Epidermal melanocyte (primary cell): ENCODE results near the gene LRRC1.

Source experiments
- DNase-seq: peaks from one replicate; pipeline ENCODE4 v3.0.0; 2011; ENCODE audit warnings: low spot score; ENCODE audit not compliant: insufficient read length

The LRRC1 gene

DNA sequence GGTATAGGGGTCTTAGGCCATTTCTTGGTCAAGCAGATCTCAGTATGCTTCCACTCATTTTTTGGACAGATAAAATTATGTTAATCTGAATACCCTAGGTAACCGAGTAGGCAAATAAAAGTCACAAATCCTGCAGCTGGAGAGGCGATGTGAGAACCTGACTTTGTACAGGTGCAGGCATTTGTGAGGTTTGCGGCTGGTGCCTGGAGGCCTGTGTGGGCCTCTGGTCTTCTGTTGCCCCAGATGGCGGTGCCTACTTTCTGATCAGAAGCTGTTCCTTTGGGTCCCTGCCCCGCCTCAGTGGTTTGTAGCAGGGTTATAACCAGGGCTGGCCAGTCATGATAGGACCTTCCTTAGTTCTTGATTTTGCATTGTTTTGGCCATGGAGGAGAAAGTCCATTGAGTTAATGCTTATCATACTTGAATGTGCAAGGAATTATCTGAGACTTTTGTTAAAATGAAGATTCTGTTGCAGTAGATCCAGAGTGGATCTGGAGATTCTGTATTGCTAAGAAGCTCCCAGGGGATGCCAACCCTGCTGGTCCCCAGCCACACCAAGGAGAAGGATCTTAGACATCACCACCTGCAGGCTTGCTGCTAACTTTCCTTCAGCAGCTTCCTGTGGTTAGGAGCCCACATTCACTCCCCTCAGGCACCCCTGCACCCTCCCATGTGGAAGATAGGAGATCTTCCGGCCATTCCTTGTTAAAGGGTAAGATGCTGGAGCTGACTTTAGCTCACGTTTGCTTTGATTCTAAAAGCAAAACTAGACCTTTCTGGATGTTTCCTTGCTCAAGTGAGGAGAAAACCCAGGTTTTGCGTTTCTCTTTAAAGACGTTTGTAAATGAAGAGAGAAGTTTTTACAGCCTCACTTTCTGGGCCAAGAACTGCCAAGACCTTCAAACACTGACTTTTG, 50.7 kb downstream of the LRRC1 start:
- DNase-seq = no peak

DNA sequence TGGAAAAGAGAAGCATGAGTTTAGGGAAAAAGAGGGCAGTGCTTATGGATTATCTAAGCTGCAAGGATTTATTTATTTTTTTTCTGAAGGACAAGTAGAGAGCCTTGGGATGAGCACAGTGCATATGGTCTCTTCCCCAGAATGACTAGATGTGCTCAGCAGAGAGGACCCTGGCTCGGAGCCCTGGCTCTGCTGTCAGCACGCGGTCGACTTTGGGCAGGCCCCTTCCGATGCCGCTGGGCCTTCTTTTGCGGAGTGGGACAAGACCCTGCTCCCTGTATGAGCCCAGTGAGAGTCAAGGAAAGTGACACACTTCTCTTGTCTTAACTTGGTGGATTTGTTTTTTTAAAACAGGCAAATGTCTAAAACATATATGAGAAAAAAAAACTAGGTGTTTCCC, 51.4 kb downstream of the LRRC1 start:
- no peak for DNase-seq

DNA sequence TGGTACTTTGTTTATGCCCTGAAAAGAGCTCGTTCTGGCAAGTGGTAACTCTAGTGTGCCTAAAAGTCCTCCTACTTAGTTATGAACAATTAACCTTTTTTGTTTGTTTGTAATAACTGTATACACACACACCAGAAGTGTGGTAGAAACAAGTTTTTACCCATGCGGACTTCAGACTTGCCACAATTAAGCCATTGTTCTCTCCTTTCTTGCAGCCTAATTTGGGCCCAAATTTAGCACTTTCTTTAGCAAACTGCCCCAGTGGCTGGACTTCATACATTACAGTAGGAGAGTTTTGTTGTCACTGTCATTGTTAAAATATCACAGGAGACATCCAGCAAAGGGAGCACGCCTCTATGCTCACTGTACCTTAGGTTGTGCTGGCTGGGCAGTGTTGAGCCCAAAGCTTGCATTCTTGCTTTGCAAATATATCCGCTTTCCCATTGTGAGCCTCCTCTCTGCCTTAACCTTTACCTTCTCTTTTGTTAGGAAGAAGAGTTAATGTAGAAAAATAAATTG, 53.0 kb downstream of the LRRC1 start:
- DNase-seq = no peak

DNA sequence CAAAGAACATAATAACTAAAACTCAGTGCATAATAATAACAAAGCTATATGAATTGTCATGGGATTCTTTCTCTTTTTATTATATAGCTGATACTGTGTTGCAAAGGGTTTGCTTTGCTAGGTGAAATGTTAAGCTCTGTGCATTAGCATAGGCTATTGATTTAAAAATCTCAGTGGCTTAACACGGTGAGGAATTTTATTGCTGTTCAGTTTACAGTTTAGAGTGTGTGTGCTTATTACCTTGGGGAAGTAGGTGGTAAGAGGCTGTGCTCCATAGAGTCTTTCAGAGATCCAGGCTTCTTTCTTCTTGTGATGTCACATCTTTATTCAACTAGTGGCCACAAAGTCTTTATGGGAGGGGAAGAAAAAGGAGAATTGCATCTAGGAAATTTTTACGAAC, 55.7 kb downstream of the LRRC1 start:
- no peak for DNase-seq

DNA sequence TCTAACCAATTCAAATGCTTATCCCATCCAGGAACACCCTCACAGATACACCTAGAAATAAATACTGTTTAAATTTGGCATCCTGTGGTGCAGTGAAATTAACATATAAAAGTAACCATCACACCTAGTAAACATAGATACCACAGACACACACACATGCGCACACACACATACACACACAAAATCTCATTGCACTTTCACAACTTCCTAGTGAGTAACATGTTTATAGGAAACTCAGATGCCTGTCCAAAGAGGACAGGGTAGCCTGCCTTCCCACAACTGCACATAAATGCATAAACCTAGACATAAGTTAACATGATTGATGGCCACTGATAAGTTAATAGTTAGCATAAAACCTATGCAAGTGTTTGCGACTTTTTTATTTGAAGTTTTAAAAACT, 56.8 kb downstream of the LRRC1 start:
- no peak for DNase-seq

DNA sequence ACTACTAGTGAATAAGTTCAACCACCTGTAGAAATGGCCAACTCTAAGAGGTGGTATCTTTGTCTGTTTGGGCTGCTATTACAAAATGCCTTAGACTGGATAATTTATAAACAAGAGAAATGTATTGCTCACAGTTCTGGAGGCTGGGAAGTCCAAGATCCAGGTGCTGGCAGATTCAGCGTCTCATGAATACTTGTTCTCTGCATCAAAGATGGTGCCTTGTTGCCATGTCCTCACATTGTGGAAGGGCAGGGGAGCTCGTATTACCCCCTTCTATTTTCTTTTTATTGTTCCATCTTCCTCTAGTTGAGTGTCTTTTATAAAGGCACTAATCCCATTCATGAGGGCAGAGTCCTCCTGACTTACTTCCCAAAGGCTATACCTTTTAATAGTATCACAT, 58.0 kb downstream of the LRRC1 start:
- no peak for DNase-seq

DNA sequence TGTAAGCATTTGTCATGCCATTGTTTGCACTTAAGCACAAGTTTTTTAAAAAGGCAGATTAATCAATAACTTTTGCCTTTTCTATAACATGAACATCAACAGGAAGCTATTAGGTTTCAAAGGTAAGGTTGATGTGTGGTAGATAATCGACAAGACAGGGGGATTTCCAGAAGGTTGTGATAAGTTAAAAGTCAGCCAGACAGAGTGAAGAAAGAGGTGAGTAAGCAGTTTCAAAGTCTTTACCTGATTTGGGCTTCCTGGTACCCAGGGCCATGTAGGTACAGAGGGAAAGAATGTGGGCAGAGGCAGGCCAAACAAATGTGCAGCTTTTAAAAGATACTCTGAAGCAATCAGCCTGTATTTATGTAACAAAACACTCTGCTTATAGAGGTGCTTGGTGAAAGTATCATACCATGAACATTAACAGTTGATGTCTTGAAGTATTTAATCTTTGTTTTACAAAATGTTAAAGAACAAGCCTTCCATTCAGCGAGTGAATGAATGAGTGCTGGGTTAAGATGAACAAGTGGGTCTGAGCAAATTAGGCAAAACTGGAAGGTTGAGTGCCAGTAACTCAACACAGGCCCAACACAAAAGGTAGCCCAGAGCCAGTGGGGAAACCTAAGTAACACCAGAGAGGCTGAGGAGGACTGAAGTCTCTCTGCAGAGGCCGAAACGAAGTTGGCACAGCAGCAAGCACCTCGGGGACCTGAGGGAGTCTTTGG, 60.2 kb downstream of the LRRC1 start:
- no peak for DNase-seq

DNA sequence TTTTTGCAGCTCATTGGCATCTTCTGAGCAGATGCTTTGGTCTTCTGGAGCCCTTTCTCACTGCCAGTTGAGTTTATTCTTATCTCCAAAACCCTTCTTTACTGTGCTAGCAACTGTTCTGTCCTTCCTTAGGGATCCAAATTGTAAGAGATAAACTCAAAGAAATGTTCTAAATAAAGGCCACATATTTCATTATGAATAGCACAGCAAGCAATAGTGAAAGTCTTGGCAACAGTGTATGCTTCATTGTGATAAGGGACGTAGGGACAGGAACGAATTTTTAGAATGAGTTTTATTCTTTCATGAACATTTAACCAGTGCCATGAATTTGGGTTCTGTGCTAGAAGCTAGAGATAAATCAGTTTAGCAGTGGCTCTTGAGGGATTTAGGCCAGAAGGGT, 61.1 kb downstream of the LRRC1 start:
- no peak for DNase-seq

DNA sequence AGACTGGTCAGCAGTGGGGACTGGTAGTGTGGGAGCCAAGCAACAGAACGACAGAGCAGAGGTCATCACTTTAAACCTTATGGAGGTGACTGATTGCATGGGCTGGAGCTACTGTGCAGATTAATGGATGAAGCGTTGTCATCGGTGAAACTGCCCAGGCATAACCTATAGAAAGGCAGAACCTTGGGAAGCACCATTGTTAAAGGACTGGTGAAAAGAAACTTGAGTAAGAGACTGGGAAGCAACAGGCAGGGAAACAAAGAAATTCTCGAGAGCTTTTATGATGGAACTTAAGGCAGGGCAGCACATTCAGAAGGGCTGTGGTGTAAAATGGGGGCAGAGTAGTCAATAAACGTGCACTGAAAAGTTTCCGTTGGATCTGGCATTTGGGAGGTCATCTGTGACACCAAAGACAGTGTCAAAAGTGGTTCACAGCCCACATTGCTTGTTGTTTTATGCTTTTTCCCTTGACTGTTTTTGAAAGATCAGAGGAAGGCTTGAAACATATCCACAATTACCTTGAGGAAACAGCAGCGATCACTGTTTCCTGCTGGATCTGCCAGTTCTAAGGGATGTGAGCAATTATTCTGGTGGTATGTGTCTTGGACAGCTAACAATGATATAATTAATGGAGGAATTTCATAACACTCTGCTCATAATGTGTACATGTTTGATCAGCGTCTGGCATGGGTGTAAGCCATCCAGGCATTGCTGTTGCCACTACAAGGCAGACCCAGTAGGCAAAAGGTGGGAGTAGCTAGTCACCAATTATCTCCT, 62.7 kb downstream of the LRRC1 start:
- no peak for DNase-seq

DNA sequence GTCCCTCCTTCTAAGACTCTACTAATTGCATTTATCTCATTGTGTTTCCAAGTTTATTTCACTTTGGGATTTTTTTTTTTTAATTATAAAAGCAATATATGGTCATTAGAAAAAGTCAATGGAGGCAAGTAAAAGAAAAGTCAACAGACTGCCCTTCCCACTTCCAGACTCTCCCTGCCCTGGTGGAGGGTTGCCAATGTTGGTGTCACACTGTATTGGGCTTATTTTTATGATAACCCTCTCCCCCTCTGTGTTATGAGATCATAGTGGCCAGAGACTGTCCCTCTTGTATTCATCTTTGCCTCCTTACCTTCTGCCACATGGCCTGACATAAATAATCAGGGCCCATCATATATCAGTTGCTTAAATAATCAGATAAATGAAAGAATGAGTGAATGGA, 63.4 kb downstream of the LRRC1 start:
- no peak for DNase-seq

DNA sequence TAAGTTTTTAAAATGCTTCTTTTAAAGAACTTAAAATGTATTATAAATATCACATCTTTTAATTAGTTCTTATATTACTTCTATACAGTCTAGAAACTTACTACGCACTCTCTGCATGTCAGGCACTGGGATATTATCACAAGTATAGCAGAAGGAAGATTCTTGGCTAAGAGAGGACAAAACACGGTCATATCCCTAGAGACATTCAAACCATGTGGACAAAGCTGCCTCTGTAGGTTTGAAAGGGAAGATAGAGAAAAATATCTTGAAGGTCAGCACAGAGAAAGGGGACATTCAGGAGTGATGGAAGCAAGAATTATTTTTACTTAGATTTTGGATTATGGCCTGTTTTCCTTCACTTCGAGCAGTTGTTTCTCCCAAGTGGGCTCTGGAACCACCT, 64.1 kb downstream of the LRRC1 start:
- DNase-seq = no peak

DNA sequence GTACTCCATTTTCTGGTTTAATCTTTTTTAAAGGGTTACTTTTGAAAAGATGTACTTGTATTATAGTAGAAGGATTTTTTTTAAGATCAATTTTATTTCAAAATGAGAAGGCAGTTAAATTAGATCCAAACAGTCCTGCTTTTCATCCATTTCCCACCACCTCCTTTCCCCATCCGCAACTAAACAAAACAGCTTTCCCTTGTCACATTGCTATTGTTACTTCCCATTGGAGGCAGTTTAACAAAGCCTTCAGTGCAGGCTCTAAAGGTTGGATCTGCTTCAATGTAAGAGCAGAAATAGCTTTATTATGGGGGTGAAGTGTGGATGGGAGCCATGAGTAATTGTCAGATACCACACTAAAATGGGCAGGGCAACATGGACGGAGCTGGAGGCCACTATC, 65.7 kb downstream of the LRRC1 start:
- DNase-seq = no peak

DNA sequence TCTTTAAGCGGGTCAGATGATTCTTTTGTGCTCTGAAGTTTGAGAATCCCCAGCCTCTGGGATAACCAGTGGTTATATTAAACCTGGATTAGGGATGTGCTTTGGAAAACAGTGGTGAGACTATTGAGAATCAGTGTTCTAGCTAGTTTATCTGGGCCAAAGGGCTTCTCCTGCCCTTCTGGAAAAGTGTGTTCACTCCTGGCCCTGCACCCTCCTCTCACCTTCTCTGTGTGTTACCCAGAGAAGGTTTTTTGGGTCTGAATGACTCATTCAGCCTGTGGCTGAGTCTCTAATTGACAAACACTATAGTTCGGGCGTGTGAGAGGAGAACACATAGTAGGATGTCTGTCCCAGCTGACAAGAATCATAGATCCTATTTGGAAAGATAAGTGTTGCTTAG, 66.7 kb downstream of the LRRC1 start:
- no peak for DNase-seq

DNA sequence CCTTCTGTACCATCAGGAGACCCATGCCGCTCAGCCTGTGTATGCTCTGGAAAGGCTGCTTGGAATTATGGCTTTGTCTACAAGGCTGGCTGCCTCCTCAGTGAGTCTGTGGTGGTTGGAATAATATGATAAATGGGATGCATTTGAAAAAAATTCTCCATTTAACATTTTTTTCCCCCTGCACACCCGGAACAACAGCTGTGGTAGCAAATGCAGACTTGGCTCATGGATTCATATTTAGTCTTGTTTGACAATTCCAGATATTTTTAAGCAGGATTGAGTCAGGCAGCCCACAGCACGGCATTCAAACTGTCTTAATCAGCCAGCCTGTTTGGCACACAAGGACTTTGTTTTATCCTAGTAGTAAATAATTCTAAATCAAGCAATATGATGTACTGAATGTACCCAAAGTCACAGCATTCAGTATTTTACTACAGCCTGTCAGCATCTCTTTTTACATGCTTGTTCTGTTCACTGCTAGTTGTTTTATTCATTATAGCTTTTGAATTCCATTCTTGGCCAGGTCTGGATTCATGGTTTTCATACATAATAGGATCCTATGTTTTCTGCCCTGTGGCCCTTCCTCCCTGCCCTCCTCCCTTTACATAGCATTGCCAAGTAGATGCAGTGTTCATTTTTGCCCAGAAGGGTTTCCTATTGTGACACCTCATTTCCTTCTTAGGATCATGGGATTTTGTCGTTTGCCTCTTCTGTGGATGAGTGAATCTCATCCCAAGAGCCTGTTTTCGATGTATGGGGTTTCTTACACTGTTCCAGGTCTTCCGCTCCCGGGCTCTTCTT, 68.1 kb downstream of the LRRC1 start:
- peak; percentile 40 for DNase-seq

DNA sequence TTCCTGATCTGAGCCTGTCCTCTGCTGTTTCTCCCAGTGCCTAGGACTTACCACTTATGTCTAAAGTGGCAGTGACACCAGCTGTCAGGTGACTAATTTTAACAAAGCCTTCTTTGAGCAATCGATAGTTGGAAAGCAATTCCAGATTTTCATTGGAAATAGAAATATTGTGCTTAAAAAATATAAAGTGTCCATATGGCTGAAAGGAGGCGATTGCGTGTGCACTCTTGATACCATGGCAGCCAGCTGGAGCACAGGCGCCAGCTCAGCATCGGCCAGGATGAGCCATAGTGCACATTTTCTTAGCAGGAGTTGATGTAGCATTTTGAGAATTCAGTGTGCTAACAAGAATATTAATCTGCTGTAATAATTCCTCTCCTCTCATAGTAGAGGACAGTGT, 70.0 kb downstream of the LRRC1 start:
- no peak for DNase-seq

DNA sequence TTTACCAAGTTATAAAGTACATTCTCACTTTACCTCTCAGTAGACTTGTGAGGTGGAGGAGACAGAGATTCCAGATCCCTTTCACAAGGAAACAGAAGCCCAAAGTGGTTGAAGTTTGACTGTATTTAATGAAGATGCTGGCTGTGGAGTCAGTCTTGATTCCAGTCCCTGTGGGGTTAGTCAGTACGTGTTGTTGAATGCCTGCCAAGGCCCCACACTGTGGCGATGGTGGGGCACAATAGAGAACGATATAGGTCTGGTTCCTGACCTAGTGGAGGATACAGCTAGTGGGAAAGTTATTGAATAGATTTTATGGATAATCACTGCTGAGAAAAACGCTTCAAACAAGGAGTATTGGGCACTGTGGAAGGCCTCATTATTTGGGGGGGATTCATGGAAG, 71.4 kb downstream of the LRRC1 start:
- no peak for DNase-seq

DNA sequence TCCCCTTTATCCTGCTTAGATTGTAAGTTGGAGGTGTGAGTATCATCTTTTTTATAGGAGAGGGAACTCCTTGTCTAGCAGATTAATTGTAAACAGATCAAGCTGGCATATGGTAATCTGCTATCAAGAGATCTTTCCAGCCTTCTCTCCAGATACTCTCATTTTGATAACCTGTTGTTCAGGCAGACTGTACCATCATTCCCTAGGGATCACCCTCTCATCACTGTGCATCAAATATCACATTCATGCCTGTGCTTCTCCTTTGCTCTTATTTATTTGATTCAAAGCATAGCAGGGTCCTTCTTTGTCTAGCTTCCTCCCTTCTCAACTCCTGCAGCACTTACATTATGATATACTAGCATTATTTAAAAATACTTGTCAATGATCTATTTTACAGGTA, 73.8 kb downstream of the LRRC1 start:
- DNase-seq = no peak

DNA sequence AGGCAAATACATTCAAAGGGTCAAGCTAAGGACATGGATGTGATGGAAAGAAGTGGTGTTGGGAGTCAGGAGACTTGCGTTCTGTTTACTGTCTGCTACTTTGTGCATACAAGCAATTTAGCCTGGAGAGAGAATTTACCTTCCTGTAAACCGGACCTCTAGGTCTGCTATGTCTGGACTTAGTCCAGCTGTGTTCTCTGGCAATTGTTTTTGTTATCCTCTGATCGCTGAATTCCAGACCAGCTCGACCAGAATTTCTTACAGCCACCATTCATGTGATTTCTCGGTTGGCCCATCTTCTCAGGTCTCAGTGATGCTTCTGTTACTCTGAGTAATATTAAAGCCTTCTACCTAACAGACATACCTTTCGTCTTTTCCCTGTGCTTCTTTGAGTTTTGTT, 75.2 kb downstream of the LRRC1 start:
- DNase-seq = no peak

DNA sequence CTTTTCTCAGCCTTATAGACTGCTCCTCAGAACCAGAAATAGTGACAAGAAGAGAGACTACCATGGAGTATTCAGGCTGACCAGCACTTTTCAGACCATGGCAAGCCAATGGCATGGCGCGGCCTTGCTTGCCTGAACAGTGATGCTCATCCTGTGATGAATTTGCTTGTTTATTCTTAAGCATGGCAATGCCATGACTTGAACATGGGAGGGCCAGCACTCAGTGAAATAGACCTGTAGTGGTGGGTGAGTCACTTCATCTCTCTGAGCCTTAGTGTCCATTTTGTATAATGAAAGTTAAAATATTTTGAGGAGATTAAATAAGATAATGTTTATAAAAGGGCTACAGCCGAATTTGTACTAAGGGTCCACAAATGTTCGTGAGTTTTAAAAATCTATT, 79.1 kb downstream of the LRRC1 start:
- no peak for DNase-seq

DNA sequence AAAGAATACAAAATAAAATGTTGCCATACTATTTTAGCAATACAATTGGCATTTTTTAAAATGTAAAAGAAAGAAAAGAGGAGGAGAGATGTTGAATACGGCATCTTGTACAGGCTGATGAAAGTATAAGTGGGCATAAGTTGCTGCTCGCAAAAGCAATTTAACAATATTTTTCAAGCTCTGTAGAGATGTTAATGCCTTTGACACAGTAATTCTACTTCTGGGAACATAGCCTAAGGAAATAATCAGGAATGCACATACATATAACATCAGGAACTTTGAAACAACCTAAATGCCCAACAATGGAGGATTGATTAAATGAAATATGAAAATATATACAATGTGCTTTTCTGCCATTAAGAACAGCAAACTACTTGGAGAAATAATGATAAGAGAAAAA, 80.2 kb downstream of the LRRC1 start:
- DNase-seq = no peak

DNA sequence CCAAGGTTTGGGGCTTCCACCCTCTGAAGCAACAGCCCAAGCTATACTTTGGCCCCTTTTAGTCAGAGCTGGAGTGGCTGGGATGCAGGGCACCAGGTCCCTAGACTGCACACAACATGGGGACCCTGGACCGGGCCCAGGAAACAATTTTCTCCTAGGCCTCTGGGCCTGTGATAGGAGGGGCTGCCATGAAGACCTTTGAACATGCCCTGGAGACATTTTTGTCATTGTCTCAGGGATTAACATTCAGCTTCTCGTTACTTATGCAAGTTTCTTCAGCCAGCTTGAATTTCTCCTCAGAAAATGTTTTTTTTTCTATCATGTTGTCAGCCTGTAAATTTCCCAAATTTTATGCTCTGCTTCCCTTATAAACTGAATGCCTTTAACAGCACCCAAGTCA, 82.3 kb downstream of the LRRC1 start:
- DNase-seq = no peak
